Measurements from ENCODE around the gene OR2B3. TPM values are rescaled to one million over a fixed set of nuclear protein-coding genes. Genes with fewer than 3 reads are reported as not detected.

The OR2B3 gene
- total RNA-seq, result not detected

GRCh38 chr6:29087213-29087612 is at the start of gene OR2B3:
Gene OR2B3 (minus strand): TSS chr6:29087313. CDS start chr6:29087248, 65 bp downstream.

GRCh38 chr6:29107758-29108157 is 20.6 kb upstream of the OR2B3 start, which contains the start of gene OR2J3:
Gene OR2J3 (plus strand): TSS chr6:29108058. CDS start chr6:29111891, 3,833 bp downstream.

GRCh38 chr6:29099190-29099589 is 12.1 kb upstream of the OR2B3 start, which contains the start of gene OR2J1:
Gene OR2J1 (plus strand): TSS chr6:29099490. CDS start chr6:29100943, 1,453 bp downstream.

GRCh38 chr6:29045075-29045474 is 42.0 kb downstream of the OR2B3 start, which contains the start of gene OR2W1:
Gene OR2W1 (minus strand): TSS chr6:29045175. CDS start chr6:29045175, 0 bp downstream.

Other genes starting within 250 kb of the OR2B3 start
- 10 to 100 TPM; 53.3 to 83.9 TPM for gene TRIM27, start 163.3 kb downstream of the OR2B3 start, total RNA-seq
- gene ZNF311, start 82.0 kb downstream of the OR2B3 start, total RNA-seq, result 1 to 10 TPM in 1 of 2 donors, under 1 TPM in 1; 1.00 to 1.7 TPM
- gene OR2W1, start 42.1 kb downstream of the OR2B3 start, total RNA-seq, result not detected
- not detected for gene OR2J1, start 12.2 kb upstream of the OR2B3 start, total RNA-seq
- not detected for gene OR2J3, start 20.7 kb upstream of the OR2B3 start, total RNA-seq
- not detected for gene OR2J2, start 83.6 kb upstream of the OR2B3 start, total RNA-seq
- gene OR14J1, start 214.4 kb upstream of the OR2B3 start, total RNA-seq, result not detected